GM23338 (cell line): ENCODE results near the gene ZDHHC3. TPM values are rescaled to one million over a fixed set of nuclear protein-coding genes. Genes with fewer than 3 reads are reported as not detected.

Experiments used
- ATAC-seq: fragments of 200-7000 bp; cut with Tn5 transposase; 3 replicates; pipeline ENCODE4 v1.9.1; 2020
- DNase-seq: peaks from one replicate; pipeline ENCODE4 v3.0.0-alpha.2; 2015; ENCODE audit warnings: low spot score
- H2AFZ ChIP-seq: fragments of 200-600 bp; sonication (generic); 2 replicates; pipeline ENCODE4 v1.8.0; 2016; ENCODE audit warnings: antibody characterized with exemption, mild to moderate bottlenecking, moderate library complexity
- H3F3A ChIP-seq: fragments of 200-600 bp; sonication (generic); replicated peaks from 2 replicates; pipeline ENCODE4 v1.8.0; 2017; ENCODE audit warnings: antibody characterized with exemption, mixed run types, low read depth
- H3K27ac ChIP-seq: fragments of 200-600 bp; sonication (generic); 2 replicates; pipeline ENCODE4 v1.6.1; 2016; ENCODE audit warnings: low read depth
- H3K27me3 ChIP-seq: fragments of 200-600 bp; sonication (generic); 2 replicates; pipeline ENCODE4 v1.8.0; 2016; ENCODE audit warnings: mild to moderate bottlenecking, mixed run types, moderate library complexity; ENCODE audit not compliant: insufficient read depth
- H3K36me3 ChIP-seq: fragments of 200-600 bp; sonication (generic); 2 replicates; pipeline ENCODE4 v1.8.0; 2016; ENCODE audit warnings: mild to moderate bottlenecking; ENCODE audit not compliant: insufficient read depth
- H3K4me1 ChIP-seq: fragments of 200-600 bp; sonication (generic); 2 replicates; pipeline ENCODE4 v1.8.0; 2016; ENCODE audit warnings: mild to moderate bottlenecking, moderate library complexity; ENCODE audit not compliant: insufficient read depth
- H3K4me2 ChIP-seq: fragments of 200-600 bp; sonication (generic); 2 replicates; pipeline ENCODE4 v1.7.1; 2017; ENCODE audit warnings: mixed run types
- H3K4me3 ChIP-seq: fragments of 200-600 bp; sonication (generic); 2 replicates; pipeline ENCODE4 v1.6.1; 2016; ENCODE audit warnings: mixed run types
- H3K79me2 ChIP-seq: fragments of 200-600 bp; sonication (generic); replicated peaks from 2 replicates; pipeline ENCODE4 v1.8.0; 2017; ENCODE audit warnings: mild to moderate bottlenecking; ENCODE audit not compliant: insufficient read depth
- H3K9me2 ChIP-seq: fragments of 200-600 bp; sonication (generic); 2 replicates; pipeline ENCODE4 v1.8.0; 2017; ENCODE audit not compliant: insufficient read depth
- H4K20me1 ChIP-seq: fragments of 200-600 bp; sonication (generic); replicated peaks from 2 replicates; pipeline ENCODE4 v1.8.0; 2017; ENCODE audit warnings: mild to moderate bottlenecking; ENCODE audit not compliant: insufficient read depth
- H3K27ac Mint-ChIP-seq: 2 replicates; pipeline ENCODE4 v1.8.0; 2020; ENCODE audit warnings: inconsistent platforms, mild to moderate bottlenecking, moderate library complexity, mixed read lengths
- H3K27me3 Mint-ChIP-seq: 3 replicates; pipeline ENCODE4 v1.8.0; 2022; ENCODE audit warnings: low read depth, mild to moderate bottlenecking, moderate library complexity, mixed read lengths, inconsistent platforms; ENCODE audit not compliant: insufficient read depth, poor library complexity
- H3K36me3 Mint-ChIP-seq: 3 replicates; pipeline ENCODE4 v1.8.0; 2021; ENCODE audit warnings: low read depth, mild to moderate bottlenecking, inconsistent platforms, moderate library complexity, mixed read lengths
- H3K4me1 Mint-ChIP-seq: 3 replicates; pipeline ENCODE4 v1.8.0; 2020; ENCODE audit warnings: mild to moderate bottlenecking, inconsistent platforms, mixed read lengths
- H3K4me3 Mint-ChIP-seq: 3 replicates; pipeline ENCODE4 v1.8.0; 2021; ENCODE audit warnings: moderate library complexity, mild to moderate bottlenecking, inconsistent platforms, mixed read lengths
- H3K9me3 Mint-ChIP-seq: 3 replicates; pipeline ENCODE4 v1.8.0; 2020; ENCODE audit warnings: moderate library complexity, mild to moderate bottlenecking, inconsistent platforms, mixed read lengths
- EZH2 ChIP-seq: fragments of 200-600 bp; sonication (generic); IDR thresholded peaks from one replicate; pipeline ENCODE4 v1.8.0; 2017; ENCODE audit warnings: antibody characterized with exemption, mild to moderate bottlenecking, low read depth; ENCODE audit not compliant: unreplicated experiment
- JUNB ChIP-seq: IDR thresholded peaks from one replicate; pipeline ENCODE4 v1.6.1; 2016; ENCODE audit warnings: antibody characterized with exemption; ENCODE audit not compliant: unreplicated experiment
- NANOG ChIP-seq: IDR thresholded peaks from 2 replicates; pipeline ENCODE4 v1.6.1; 2016; ENCODE audit warnings: antibody characterized with exemption, borderline replicate concordance
- STAT1 ChIP-seq: IDR thresholded peaks from one replicate; pipeline ENCODE4 v1.6.1; 2016; ENCODE audit warnings: antibody characterized with exemption; ENCODE audit not compliant: unreplicated experiment
- ZNF331 ChIP-seq: fragments of 250-450 bp; sonication (Bioruptor Pico); IDR thresholded peaks from 2 replicates; pipeline ENCODE4 v1.5.0; 2020; ENCODE audit warnings: low read depth, mild to moderate bottlenecking, moderate library complexity
- polyA plus RNA-seq: library from polyadenylated mRNA; unstranded; fragments of >200 nt; fragmentation: Nextera tagmentation; extraction: Ambion mirVana; gene quantifications from 2 replicates; pipeline ENCODE4 v1.2.1, GENCODE V29; 2016
- total RNA-seq: library from RNA; depleted of rRNA; stranded (reverse); fragments of >200 nt; shearing (Covaris generic); gene quantifications from 2 replicates; pipeline ENCODE4 v1.2.3, GENCODE V29; 2014
- TF ChIP-seq, protein P1 (sequence below): fragments of 250-450 bp; sonication (Bioruptor Pico); IDR thresholded peaks from 2 replicates; pipeline ENCODE4 v1.5.0; 2020; ENCODE audit warnings: mild to moderate bottlenecking, moderate library complexity
- TF ChIP-seq, protein P2 (sequence below): IDR thresholded peaks from 2 replicates; pipeline ENCODE4 v1.6.1; 2016; ENCODE audit warnings: antibody characterized with exemption
- TF ChIP-seq, protein P3 (sequence below): IDR thresholded peaks from one replicate; pipeline ENCODE4 v1.6.1; 2018; ENCODE audit warnings: antibody characterized with exemption; ENCODE audit not compliant: unreplicated experiment
- TF ChIP-seq, protein P4 (sequence below), 2 experiments: fragments of 200-600 bp in 1 of 2; sonication (generic) in 1 of 2; conservative IDR thresholded peaks; 2 replicates each; pipeline versions ENCODE4 v1.5.1 to v1.6.1; 2016 to 2017; ENCODE audit warnings: antibody characterized with exemption in 2 of 2, low read depth in 2 of 2, mild to moderate bottlenecking in 2 of 2, moderate library complexity in 1 of 2

Gene ZDHHC3
- total and polyA plus RNA-seq, 2 experiments from 2014 or later, result 28.9 to 84.2 TPM

DNA sequence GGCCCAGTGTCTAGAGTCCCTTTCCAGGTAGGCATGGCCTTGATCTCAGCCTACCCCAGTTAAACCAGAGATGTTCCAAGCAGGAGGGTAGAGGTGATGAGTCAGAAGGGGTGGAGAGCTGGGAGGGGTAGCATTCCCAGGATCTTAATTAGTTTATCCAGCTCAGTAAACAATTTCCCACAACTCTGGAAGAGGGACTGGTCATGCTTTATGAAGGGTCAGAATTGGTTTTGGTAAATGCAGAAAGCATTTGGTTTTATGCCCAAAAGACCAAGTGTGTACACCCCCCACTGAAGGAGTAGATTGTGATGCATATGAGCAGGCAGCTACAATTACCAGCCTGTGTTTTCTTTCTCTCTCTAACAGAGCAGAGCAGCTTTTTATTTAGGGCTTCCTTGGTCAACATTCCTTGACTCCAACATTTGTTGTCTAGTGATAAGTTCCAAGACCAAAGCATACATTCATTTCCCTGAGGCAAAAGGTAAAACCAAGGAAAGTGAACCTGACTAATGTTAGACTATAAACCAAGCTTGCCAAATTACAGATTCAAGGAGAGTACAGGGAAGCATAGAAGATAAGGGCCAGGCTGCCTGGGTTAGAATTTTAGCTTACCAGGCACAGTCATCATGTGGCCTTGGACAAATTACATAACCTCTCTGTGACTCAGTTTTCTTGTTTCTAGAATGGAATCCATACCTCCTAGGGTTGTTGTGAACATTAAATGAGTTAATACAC is 17.7 kb upstream of the ZDHHC3 start (continued):
- TF ChIP-seq, protein P1, sequence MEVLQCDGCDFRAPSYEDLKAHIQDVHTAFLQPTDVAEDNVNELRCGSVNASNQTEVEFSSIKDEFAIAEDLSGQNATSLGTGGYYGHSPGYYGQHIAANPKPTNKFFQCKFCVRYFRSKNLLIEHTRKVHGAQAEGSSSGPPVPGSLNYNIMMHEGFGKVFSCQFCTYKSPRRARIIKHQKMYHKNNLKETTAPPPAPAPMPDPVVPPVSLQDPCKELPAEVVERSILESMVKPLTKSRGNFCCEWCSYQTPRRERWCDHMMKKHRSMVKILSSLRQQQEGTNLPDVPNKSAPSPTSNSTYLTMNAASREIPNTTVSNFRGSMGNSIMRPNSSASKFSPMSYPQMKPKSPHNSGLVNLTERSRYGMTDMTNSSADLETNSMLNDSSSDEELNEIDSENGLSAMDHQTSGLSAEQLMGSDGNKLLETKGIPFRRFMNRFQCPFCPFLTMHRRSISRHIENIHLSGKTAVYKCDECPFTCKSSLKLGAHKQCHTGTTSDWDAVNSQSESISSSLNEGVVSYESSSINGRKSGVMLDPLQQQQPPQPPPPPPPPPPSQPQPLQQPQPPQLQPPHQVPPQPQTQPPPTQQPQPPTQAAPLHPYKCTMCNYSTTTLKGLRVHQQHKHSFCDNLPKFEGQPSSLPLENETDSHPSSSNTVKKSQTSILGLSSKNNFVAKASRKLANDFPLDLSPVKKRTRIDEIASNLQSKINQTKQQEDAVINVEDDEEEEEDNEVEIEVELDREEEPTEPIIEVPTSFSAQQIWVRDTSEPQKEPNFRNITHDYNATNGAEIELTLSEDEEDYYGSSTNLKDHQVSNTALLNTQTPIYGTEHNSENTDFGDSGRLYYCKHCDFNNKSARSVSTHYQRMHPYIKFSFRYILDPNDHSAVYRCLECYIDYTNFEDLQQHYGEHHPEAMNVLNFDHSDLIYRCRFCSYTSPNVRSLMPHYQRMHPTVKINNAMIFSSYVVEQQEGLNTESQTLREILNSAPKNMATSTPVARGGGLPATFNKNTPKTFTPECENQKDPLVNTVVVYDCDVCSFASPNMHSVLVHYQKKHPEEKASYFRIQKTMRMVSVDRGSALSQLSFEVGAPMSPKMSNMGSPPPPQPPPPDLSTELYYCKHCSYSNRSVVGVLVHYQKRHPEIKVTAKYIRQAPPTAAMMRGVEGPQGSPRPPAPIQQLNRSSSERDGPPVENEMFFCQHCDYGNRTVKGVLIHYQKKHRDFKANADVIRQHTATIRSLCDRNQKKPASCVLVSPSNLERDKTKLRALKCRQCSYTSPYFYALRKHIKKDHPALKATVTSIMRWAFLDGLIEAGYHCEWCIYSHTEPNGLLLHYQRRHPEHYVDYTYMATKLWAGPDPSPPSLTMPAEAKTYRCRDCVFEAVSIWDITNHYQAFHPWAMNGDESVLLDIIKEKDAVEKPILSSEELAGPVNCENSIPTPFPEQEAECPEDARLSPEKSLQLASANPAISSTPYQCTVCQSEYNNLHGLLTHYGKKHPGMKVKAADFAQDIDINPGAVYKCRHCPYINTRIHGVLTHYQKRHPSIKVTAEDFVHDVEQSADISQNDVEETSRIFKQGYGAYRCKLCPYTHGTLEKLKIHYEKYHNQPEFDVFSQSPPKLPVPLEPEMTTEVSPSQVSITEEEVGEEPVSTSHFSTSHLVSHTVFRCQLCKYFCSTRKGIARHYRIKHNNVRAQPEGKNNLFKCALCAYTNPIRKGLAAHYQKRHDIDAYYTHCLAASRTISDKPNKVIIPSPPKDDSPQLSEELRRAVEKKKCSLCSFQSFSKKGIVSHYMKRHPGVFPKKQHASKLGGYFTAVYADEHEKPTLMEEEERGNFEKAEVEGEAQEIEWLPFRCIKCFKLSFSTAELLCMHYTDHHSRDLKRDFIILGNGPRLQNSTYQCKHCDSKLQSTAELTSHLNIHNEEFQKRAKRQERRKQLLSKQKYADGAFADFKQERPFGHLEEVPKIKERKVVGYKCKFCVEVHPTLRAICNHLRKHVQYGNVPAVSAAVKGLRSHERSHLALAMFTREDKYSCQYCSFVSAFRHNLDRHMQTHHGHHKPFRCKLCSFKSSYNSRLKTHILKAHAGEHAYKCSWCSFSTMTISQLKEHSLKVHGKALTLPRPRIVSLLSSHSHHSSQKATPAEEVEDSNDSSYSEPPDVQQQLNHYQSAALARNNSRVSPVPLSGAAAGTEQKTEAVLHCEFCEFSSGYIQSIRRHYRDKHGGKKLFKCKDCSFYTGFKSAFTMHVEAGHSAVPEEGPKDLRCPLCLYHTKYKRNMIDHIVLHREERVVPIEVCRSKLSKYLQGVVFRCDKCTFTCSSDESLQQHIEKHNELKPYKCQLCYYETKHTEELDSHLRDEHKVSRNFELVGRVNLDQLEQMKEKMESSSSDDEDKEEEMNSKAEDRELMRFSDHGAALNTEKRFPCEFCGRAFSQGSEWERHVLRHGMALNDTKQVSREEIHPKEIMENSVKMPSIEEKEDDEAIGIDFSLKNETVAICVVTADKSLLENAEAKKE (CRISPR knock-in tag), result no peak
- TF ChIP-seq JUNB (no peak), ZNF331 (CRISPR knock-in tag) (no peak)
- TF ChIP-seq, protein P2, sequence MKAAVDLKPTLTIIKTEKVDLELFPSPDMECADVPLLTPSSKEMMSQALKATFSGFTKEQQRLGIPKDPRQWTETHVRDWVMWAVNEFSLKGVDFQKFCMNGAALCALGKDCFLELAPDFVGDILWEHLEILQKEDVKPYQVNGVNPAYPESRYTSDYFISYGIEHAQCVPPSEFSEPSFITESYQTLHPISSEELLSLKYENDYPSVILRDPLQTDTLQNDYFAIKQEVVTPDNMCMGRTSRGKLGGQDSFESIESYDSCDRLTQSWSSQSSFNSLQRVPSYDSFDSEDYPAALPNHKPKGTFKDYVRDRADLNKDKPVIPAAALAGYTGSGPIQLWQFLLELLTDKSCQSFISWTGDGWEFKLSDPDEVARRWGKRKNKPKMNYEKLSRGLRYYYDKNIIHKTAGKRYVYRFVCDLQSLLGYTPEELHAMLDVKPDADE, result no peak

DNA sequence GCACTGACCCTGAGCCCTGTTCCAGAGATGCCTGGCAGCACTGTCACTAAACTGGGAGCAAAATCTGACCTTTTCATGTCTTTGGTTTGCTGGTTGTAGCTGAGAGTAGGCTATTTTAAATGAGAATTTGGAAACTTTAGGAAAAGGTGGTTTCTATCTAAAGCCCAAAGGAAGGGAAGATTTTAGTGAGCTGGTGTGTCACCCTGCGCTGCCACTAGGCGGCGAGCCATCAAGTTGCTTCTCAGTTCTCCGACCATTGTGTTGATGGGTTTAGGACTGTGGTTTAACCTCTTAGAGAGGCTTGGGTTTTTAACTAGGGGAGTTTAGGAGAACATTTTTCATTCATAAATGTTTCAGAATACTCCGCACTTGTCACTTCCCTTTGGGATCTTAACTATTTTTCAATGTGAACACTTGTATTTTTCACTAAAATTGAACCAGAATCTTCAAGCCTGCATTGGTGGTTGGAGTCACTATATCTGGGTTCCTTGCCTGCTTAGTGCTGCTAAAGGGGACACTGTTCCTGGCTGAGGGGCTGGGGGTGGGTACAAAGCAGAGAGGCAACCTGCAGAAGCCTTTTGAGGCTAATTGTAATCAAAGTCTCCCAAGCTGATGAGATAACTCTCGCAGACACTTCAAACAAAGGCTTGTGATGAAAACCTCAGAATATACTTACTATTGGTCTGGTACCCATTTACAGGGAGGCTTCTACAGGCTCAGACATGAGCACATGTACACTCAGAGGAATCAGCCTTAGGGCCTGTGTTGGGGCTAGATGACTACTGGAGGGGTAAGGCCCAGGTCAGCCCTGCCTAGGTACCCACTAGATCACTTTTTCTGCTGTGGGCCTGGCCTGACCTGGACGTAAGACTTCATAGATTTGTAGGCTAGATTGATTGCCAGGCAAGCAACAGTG is 16.8 kb upstream of the ZDHHC3 start:
- peak; percentile 81 for ATAC-seq

More for the DNA sequence above, 16.8 kb upstream of the ZDHHC3 start:
- H3K36me3 ChIP-seq, result peaks cover 21% of the 10 kb centered on the region; the same call in 1 of the 2 replicates
- no peak overlapping the region; the same call in 1 of the 2 replicates for H3K27ac ChIP-seq
- Mint-ChIP-seq H3K4me3 (peak overlapping the region; percentile 14; the same call in 2 of the 3 replicates), H3K4me1 (peaks cover 39% of the 10 kb centered on the region), H3K27ac (peak overlapping the region; percentile 34), H3K36me3 (peaks cover 82% of the 10 kb centered on the region), H3K27me3 (no peaks in the 10 kb centered on the region), H3K9me3 (no peaks in the 10 kb centered on the region; the same call in 2 of the 3 replicates)
- H3K27me3 ChIP-seq, result no peaks in the 10 kb centered on the region
- H4K20me1 ChIP-seq, result peaks cover 30% of the 10 kb centered on the region
- no peak overlapping the region for H2AFZ ChIP-seq
- DNase-seq, result peak; percentile 77
- peak overlapping the region; percentile 61 for H3K4me2 ChIP-seq
- no peak for TF ChIP-seq STAT1
- no peak for TF ChIP-seq ZNF331 (CRISPR knock-in tag)
- TF ChIP-seq, protein P3, sequence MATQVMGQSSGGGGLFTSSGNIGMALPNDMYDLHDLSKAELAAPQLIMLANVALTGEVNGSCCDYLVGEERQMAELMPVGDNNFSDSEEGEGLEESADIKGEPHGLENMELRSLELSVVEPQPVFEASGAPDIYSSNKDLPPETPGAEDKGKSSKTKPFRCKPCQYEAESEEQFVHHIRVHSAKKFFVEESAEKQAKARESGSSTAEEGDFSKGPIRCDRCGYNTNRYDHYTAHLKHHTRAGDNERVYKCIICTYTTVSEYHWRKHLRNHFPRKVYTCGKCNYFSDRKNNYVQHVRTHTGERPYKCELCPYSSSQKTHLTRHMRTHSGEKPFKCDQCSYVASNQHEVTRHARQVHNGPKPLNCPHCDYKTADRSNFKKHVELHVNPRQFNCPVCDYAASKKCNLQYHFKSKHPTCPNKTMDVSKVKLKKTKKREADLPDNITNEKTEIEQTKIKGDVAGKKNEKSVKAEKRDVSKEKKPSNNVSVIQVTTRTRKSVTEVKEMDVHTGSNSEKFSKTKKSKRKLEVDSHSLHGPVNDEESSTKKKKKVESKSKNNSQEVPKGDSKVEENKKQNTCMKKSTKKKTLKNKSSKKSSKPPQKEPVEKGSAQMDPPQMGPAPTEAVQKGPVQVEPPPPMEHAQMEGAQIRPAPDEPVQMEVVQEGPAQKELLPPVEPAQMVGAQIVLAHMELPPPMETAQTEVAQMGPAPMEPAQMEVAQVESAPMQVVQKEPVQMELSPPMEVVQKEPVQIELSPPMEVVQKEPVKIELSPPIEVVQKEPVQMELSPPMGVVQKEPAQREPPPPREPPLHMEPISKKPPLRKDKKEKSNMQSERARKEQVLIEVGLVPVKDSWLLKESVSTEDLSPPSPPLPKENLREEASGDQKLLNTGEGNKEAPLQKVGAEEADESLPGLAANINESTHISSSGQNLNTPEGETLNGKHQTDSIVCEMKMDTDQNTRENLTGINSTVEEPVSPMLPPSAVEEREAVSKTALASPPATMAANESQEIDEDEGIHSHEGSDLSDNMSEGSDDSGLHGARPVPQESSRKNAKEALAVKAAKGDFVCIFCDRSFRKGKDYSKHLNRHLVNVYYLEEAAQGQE, result no peak
- TF ChIP-seq NANOG, result no peak
- TF ChIP-seq, protein P4, sequence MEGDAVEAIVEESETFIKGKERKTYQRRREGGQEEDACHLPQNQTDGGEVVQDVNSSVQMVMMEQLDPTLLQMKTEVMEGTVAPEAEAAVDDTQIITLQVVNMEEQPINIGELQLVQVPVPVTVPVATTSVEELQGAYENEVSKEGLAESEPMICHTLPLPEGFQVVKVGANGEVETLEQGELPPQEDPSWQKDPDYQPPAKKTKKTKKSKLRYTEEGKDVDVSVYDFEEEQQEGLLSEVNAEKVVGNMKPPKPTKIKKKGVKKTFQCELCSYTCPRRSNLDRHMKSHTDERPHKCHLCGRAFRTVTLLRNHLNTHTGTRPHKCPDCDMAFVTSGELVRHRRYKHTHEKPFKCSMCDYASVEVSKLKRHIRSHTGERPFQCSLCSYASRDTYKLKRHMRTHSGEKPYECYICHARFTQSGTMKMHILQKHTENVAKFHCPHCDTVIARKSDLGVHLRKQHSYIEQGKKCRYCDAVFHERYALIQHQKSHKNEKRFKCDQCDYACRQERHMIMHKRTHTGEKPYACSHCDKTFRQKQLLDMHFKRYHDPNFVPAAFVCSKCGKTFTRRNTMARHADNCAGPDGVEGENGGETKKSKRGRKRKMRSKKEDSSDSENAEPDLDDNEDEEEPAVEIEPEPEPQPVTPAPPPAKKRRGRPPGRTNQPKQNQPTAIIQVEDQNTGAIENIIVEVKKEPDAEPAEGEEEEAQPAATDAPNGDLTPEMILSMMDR (conservative IDR thresholded peaks at IDR 0.05; ENCODE audit: low read depth in 2 of 2), result peak; percentile 81 to 98
- TF ChIP-seq EZH2, result no peak
- H3F3A ChIP-seq, result 0 out of 2 replicates have a peak, but pooled peaks cover 4% of the 10 kb centered on the region
- H3K9me2 ChIP-seq, result peaks cover 4% of the 10 kb centered on the region; the same call in 1 of the 2 replicates
- peaks cover 28% of the 10 kb centered on the region for H3K4me1 ChIP-seq
- no peak overlapping the region for H3K4me3 ChIP-seq
- H3K79me2 ChIP-seq, result peaks cover 64% of the 10 kb centered on the region
